Mammary epithelial cell (primary cell): ENCODE measurements around the gene NDUFAF2.

ENCODE experiments used
- EZH2 ChIP-seq: IDR thresholded peaks from 2 replicates; pipeline ENCODE4 v1.6.1; 2012; ENCODE audit warnings: low read length, inconsistent platforms, borderline replicate concordance
- TF ChIP-seq, protein P1 (sequence below), 2 donors: IDR thresholded peaks in 1 of 2; conservative IDR thresholded peaks in 1 of 2; 2 replicates each; pipeline ENCODE4 v1.5.1; 2011 to 2012; ENCODE audit warnings: inconsistent platforms in 2 of 2, low read length in 2 of 2, mild to moderate bottlenecking in 2 of 2, control low read depth in 1 of 2, low read depth in 1 of 2; ENCODE audit not compliant: insufficient read depth in 1 of 2; ENCODE audit errors: extremely low read depth in 1 of 2

DNA sequence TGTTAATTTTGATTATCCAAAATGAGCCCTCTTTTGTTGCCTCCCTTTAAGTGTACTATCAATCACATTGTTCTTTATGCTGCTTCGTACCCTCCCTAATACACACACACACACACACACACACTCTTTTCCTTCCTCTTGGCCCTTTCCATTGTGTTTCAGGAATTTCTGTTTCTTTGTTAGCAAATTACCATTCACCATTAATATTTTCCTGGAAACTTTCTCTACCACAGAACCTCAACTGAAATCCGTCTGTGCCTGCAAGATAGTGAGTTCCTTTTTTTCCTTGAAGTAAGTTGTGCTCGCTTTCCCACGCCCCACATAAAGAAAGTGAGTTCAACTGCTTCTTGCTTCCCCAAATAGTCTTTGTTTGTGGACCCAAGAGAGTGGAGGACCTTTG, 155.4 kb downstream of the NDUFAF2 start:
- TF ChIP-seq, protein P1, sequence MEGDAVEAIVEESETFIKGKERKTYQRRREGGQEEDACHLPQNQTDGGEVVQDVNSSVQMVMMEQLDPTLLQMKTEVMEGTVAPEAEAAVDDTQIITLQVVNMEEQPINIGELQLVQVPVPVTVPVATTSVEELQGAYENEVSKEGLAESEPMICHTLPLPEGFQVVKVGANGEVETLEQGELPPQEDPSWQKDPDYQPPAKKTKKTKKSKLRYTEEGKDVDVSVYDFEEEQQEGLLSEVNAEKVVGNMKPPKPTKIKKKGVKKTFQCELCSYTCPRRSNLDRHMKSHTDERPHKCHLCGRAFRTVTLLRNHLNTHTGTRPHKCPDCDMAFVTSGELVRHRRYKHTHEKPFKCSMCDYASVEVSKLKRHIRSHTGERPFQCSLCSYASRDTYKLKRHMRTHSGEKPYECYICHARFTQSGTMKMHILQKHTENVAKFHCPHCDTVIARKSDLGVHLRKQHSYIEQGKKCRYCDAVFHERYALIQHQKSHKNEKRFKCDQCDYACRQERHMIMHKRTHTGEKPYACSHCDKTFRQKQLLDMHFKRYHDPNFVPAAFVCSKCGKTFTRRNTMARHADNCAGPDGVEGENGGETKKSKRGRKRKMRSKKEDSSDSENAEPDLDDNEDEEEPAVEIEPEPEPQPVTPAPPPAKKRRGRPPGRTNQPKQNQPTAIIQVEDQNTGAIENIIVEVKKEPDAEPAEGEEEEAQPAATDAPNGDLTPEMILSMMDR (conservative IDR thresholded peaks at IDR 0.05 in 1 of 2, IDR thresholded peaks at IDR 0.05 in 1 of 2; ENCODE audit: extremely low read depth in 1 of 2, insufficient read depth in 1 of 2, low read depth in 1 of 2, low read length in 2 of 2) = no peak
- no peak for TF ChIP-seq EZH2
